Effector memory CD4-positive, alpha-beta T cell (primary cell): Measurements from ENCODE around the gene MTMR10.

Experiments used
- DNase-seq, 3 donors: peaks; one replicate each; pipeline ENCODE4 v3.0.0-alpha.2; 2020
- H3K27ac ChIP-seq: 2 replicates; pipeline ENCODE4 v1.7.0; 2013; ENCODE audit warnings: mild to moderate bottlenecking, low read length, moderate library complexity; ENCODE audit not compliant: insufficient read depth, poor library complexity, severe bottlenecking
- H3K27me3 ChIP-seq: replicated peaks from 2 replicates; pipeline ENCODE4 v1.7.0; 2013; ENCODE audit warnings: mild to moderate bottlenecking, low read length; ENCODE audit not compliant: insufficient read depth, control insufficient read depth, poor library complexity, severe bottlenecking
- H3K36me3 ChIP-seq: 2 replicates; pipeline ENCODE4 v1.7.0; 2013; ENCODE audit warnings: mild to moderate bottlenecking, low read length, moderate library complexity; ENCODE audit not compliant: control insufficient read depth, insufficient read depth
- H3K4me1 ChIP-seq: 2 replicates; pipeline ENCODE4 v1.7.0; 2013; ENCODE audit warnings: low read length, mild to moderate bottlenecking; ENCODE audit not compliant: control insufficient read depth, insufficient read depth, poor library complexity, severe bottlenecking
- H3K4me3 ChIP-seq: 2 replicates; pipeline ENCODE4 v1.7.0; 2013; ENCODE audit warnings: low read length, low read depth, mild to moderate bottlenecking; ENCODE audit not compliant: insufficient read depth, poor library complexity, severe bottlenecking
- H3K9me3 ChIP-seq: 2 replicates; pipeline ENCODE4 v1.7.0; 2013; ENCODE audit warnings: mild to moderate bottlenecking, low read length, moderate library complexity; ENCODE audit not compliant: control insufficient read depth

The MTMR10 gene

GRCh38 chr15:31014608-31014925, 23.1 kb upstream of the MTMR10 start:
- no peak overlapping the region for H3K27ac ChIP-seq
- H3K9me3 ChIP-seq = peaks cover 6% of the 10 kb centered on the region
- no peak for DNase-seq
- H3K4me3 ChIP-seq = no peak overlapping the region
- no peaks in the 10 kb centered on the region for H3K36me3 ChIP-seq
- no peaks in the 10 kb centered on the region for H3K4me1 ChIP-seq
- H3K27me3 ChIP-seq = no peaks in the 10 kb centered on the region

- H3K4me3 ChIP-seq = no peak overlapping the region
- no peaks in the 10 kb centered on the region for H3K27me3 ChIP-seq
- peaks cover 6% of the 10 kb centered on the region for H3K9me3 ChIP-seq
- H3K4me1 ChIP-seq = no peaks in the 10 kb centered on the region
- no peaks in the 10 kb centered on the region for H3K36me3 ChIP-seq
- DNase-seq = no peak
- H3K27ac ChIP-seq = no peak overlapping the region
These were observed 22.6 kb upstream of the MTMR10 start for GRCh38 chr15:31013863-31014607.

- DNase-seq = no peak
- Histone ChIP-seq H3K36me3 (no peaks in the 10 kb centered on the region), H3K4me1 (no peaks in the 10 kb centered on the region), H3K27ac (no peak overlapping the region), H3K9me3 (peaks cover 6% of the 10 kb centered on the region), H3K4me3 (no peak overlapping the region), H3K27me3 (no peaks in the 10 kb centered on the region)
These were observed 21.0 kb upstream of the MTMR10 start for GRCh38 chr15:31012455-31012854.

- H3K27ac ChIP-seq = no peak overlapping the region
- no peak for DNase-seq
- H3K9me3 ChIP-seq = peaks cover 6% of the 10 kb centered on the region
- no peaks in the 10 kb centered on the region for H3K36me3 ChIP-seq
- no peaks in the 10 kb centered on the region for H3K4me1 ChIP-seq
- peaks cover 5% of the 10 kb centered on the region for H3K27me3 ChIP-seq
- no peak overlapping the region for H3K4me3 ChIP-seq
These were observed 18.6 kb upstream of the MTMR10 start for GRCh38 chr15:31010036-31010435.

GRCh38 chr15:31005660-31006059, 14.2 kb upstream of the MTMR10 start:
- H3K4me3 ChIP-seq = no peak overlapping the region
- H3K27me3 ChIP-seq = peaks cover 7% of the 10 kb centered on the region
- H3K4me1 ChIP-seq = peaks cover 6% of the 10 kb centered on the region
- no peaks in the 10 kb centered on the region for H3K9me3 ChIP-seq
- DNase-seq = no peak
- no peak overlapping the region for H3K27ac ChIP-seq
- no peaks in the 10 kb centered on the region for H3K36me3 ChIP-seq

GRCh38 chr15:31004220-31004733, 12.8 kb upstream of the MTMR10 start:
- DNase-seq = no peak
- Histone ChIP-seq H3K36me3 (no peaks in the 10 kb centered on the region), H3K27ac (no peak overlapping the region), H3K4me3 (no peak overlapping the region), H3K4me1 (peaks cover 6% of the 10 kb centered on the region), H3K27me3 (peaks cover 8% of the 10 kb centered on the region), H3K9me3 (no peaks in the 10 kb centered on the region)

- H3K27me3 ChIP-seq = peaks cover 8% of the 10 kb centered on the region
- no peak overlapping the region for H3K27ac ChIP-seq
- no peaks in the 10 kb centered on the region for H3K36me3 ChIP-seq
- no peak for DNase-seq
- peaks cover 6% of the 10 kb centered on the region for H3K4me1 ChIP-seq
- H3K9me3 ChIP-seq = no peaks in the 10 kb centered on the region
- no peak overlapping the region for H3K4me3 ChIP-seq
These were observed 10.3 kb upstream of the MTMR10 start for GRCh38 chr15:31001702-31002101.

GRCh38 chr15:30999729-31000128, 8.3 kb upstream of the MTMR10 start:
- DNase-seq = no peak
- Histone ChIP-seq H3K4me1 (peaks cover 6% of the 10 kb centered on the region), H3K27me3 (peaks cover 3% of the 10 kb centered on the region), H3K36me3 (no peaks in the 10 kb centered on the region), H3K4me3 (no peak overlapping the region), H3K27ac (no peak overlapping the region), H3K9me3 (no peaks in the 10 kb centered on the region)

GRCh38 chr15:30997270-30997669, 5.8 kb upstream of the MTMR10 start:
- Histone ChIP-seq H3K36me3 (no peaks in the 10 kb centered on the region), H3K27ac (no peak overlapping the region), H3K4me1 (no peaks in the 10 kb centered on the region), H3K27me3 (peaks cover 3% of the 10 kb centered on the region), H3K4me3 (no peak overlapping the region), H3K9me3 (no peaks in the 10 kb centered on the region)
- DNase-seq = no peak

- peak overlapping the region; percentile 77 for H3K27ac ChIP-seq
- H3K36me3 ChIP-seq = no peaks in the 10 kb centered on the region
- H3K4me1 ChIP-seq = peaks cover 19% of the 10 kb centered on the region
- H3K9me3 ChIP-seq = no peaks in the 10 kb centered on the region
- no peak for DNase-seq
- no peaks in the 10 kb centered on the region for H3K27me3 ChIP-seq
- H3K4me3 ChIP-seq = peak overlapping the region; percentile 99
These were observed 929 bp upstream of the MTMR10 start for GRCh38 chr15:30992249-30992864.
